ENCODE measurements around the gene DSCAML1. TPM values are rescaled to one million over a fixed set of nuclear protein-coding genes. Genes with fewer than 3 reads are reported as not detected.

DSCAML1 gene
- total RNA-seq, 1 donor from 2014 or later, result 0.09 TPM

- TF ChIP-seq CTCF (conservative IDR thresholded peaks at IDR 0.05), result no peak
- Mint-ChIP-seq H3K27ac (ENCODE audit: unreplicated experiment) (no peak overlapping the region), H3K27me3 (ENCODE audit: low read depth) (peaks cover 13% of the 10 kb centered on the region), H3K36me3 (ENCODE audit: low read depth) (no peaks in the 10 kb centered on the region), H3K4me3 (no peak overlapping the region), H3K9me3 (no peaks in the 10 kb centered on the region), H3K4me1 (peaks cover 12% of the 10 kb centered on the region)
- no peak for DNase-seq (ENCODE audit: low read depth, low spot score)
These were observed 100.5 kb downstream of the DSCAML1 start for GRCh38 chr11:117696540-117696939.

- no peaks in the 10 kb centered on the region for H3K9me3 Mint-ChIP-seq
- peaks cover 16% of the 10 kb centered on the region for H3K4me1 Mint-ChIP-seq
- H3K27ac Mint-ChIP-seq (ENCODE audit: unreplicated experiment), result peak overlapping the region; percentile 59
- H3K4me3 Mint-ChIP-seq, result no peak overlapping the region
- H3K36me3 Mint-ChIP-seq (ENCODE audit: low read depth), result no peaks in the 10 kb centered on the region
- no peak for TF ChIP-seq CTCF (conservative IDR thresholded peaks at IDR 0.05)
- peaks cover 6% of the 10 kb centered on the region for H3K27me3 Mint-ChIP-seq (ENCODE audit: low read depth)
- DNase-seq (ENCODE audit: low read depth, low spot score), result no peak
These were observed 103.7 kb downstream of the DSCAML1 start for GRCh38 chr11:117693344-117693743.

GRCh38 chr11:117691516-117691915 lies 105.5 kb downstream of the DSCAML1 start:
- Mint-ChIP-seq H3K4me1 (peaks cover 16% of the 10 kb centered on the region), H3K27me3 (ENCODE audit: low read depth) (peaks cover 6% of the 10 kb centered on the region), H3K4me3 (no peak overlapping the region), H3K36me3 (ENCODE audit: low read depth) (no peaks in the 10 kb centered on the region), H3K9me3 (no peaks in the 10 kb centered on the region), H3K27ac (ENCODE audit: unreplicated experiment) (no peak overlapping the region)
- no peak for TF ChIP-seq CTCF (conservative IDR thresholded peaks at IDR 0.05)
- no peak for DNase-seq (ENCODE audit: low read depth, low spot score)

- peaks cover 16% of the 10 kb centered on the region for H3K4me1 Mint-ChIP-seq
- no peak overlapping the region for H3K27ac Mint-ChIP-seq (ENCODE audit: unreplicated experiment)
- no peaks in the 10 kb centered on the region for H3K36me3 Mint-ChIP-seq (ENCODE audit: low read depth)
- no peak for TF ChIP-seq CTCF (conservative IDR thresholded peaks at IDR 0.05)
- DNase-seq (ENCODE audit: low read depth, low spot score), result no peak
- H3K9me3 Mint-ChIP-seq, result no peaks in the 10 kb centered on the region
- H3K4me3 Mint-ChIP-seq, result no peak overlapping the region
- peaks cover 6% of the 10 kb centered on the region for H3K27me3 Mint-ChIP-seq (ENCODE audit: low read depth)
These were observed 105.8 kb downstream of the DSCAML1 start for GRCh38 chr11:117691218-117691514.

- TF ChIP-seq CTCF (conservative IDR thresholded peaks at IDR 0.05), result no peak
- Mint-ChIP-seq H3K27me3 (ENCODE audit: low read depth) (peaks cover 6% of the 10 kb centered on the region), H3K4me1 (peaks cover 16% of the 10 kb centered on the region), H3K36me3 (ENCODE audit: low read depth) (no peaks in the 10 kb centered on the region), H3K9me3 (no peaks in the 10 kb centered on the region), H3K4me3 (no peak overlapping the region), H3K27ac (ENCODE audit: unreplicated experiment) (no peak overlapping the region)
- no peak for DNase-seq (ENCODE audit: low read depth, low spot score)
These were observed 106.4 kb downstream of the DSCAML1 start for GRCh38 chr11:117690484-117691217.

Measured in neural crest cell (in vitro differentiated cells).